Progenitor cell of endocrine pancreas (in vitro differentiated cells): ENCODE measurements around the gene ABCG5. TPM values are rescaled to one million over a fixed set of nuclear protein-coding genes. Genes with fewer than 3 reads are reported as not detected.

Source experiments
- DNase-seq: peaks from one replicate; pipeline ENCODE4 v3.0.0; 2021; ENCODE audit warnings: low spot score; ENCODE audit not compliant: unreplicated experiment
- H3K27ac Mint-ChIP-seq: 2 replicates; pipeline ENCODE4 v1.8.0; 2021; ENCODE audit warnings: mild to moderate bottlenecking, moderate library complexity, mixed read lengths
- H3K27me3 Mint-ChIP-seq: 2 replicates; pipeline ENCODE4 v1.8.0; 2021; ENCODE audit warnings: mixed read lengths
- H3K36me3 Mint-ChIP-seq: 2 replicates; pipeline ENCODE4 v1.8.0; 2022; ENCODE audit warnings: mixed read lengths; ENCODE audit not compliant: insufficient read depth
- H3K4me1 Mint-ChIP-seq: 2 replicates; pipeline ENCODE4 v1.8.0; 2021; ENCODE audit warnings: low read depth, mixed read lengths
- H3K4me3 Mint-ChIP-seq: 2 replicates; pipeline ENCODE4 v1.8.0; 2021; ENCODE audit warnings: low read depth, mild to moderate bottlenecking, moderate library complexity, mixed read lengths
- H3K9me3 Mint-ChIP-seq: 2 replicates; pipeline ENCODE4 v1.8.0; 2021; ENCODE audit warnings: low read depth, mixed read lengths
- total RNA-seq: library from RNA; stranded (reverse); gene quantifications from 2 replicates; pipeline ENCODE4 v1.2.1, GENCODE V29; 2021
- TF ChIP-seq, protein P1 (sequence below): fragments of 200-600 bp; sonication (generic); IDR thresholded peaks from one replicate; pipeline ENCODE4 v1.5.0; 2021; ENCODE audit warnings: antibody characterized with exemption, mild to moderate bottlenecking; ENCODE audit not compliant: unreplicated experiment

ABCG5 gene
- total RNA-seq, 1 donor from 2014 or later = not detected

DNA sequence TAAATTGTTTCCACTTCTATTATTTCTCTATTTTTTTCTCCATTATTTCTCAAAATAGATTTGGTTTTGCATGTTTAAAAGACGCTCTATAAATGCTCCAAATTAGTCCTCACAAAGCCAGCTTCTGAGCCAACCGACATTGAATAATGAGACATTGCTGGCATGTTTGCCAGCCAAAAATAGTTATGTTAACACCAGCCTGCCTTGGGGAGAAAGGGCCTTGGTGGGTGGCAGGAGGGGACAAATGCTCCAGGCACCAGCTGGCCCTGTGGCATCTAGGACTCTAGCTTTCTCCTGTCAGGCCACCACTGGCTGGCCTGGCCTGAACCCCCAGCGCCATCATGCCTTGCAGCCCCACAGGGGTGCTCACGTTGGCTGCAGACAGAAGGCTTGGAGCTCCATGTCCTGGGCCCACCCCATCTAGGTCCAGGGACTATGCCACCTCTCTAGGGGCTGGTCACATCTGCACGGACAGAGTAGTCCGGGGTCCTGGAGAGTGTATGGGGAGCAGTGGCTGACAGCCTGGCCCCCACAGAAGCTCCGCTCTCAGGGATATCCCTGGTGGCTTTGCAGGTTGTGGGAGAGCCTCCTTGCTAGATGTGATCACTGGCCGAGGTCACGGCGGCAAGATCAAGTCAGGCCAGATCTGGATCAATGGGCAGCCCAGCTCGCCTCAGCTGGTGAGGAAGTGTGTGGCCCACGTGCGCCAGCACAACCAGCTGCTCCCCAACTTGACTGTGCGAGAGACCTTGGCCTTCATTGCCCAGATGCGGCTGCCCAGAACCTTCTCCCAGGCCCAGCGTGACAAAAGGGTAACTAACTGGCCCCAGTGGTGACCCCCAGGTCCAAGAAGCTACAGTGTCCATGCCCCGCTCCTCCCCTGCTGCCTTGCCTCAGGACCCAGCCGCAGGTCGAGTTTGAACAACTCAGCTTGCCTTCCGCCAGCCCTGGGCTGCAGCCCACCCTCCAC, 12.7 kb upstream of the ABCG5 start:
- TF ChIP-seq, protein P1, sequence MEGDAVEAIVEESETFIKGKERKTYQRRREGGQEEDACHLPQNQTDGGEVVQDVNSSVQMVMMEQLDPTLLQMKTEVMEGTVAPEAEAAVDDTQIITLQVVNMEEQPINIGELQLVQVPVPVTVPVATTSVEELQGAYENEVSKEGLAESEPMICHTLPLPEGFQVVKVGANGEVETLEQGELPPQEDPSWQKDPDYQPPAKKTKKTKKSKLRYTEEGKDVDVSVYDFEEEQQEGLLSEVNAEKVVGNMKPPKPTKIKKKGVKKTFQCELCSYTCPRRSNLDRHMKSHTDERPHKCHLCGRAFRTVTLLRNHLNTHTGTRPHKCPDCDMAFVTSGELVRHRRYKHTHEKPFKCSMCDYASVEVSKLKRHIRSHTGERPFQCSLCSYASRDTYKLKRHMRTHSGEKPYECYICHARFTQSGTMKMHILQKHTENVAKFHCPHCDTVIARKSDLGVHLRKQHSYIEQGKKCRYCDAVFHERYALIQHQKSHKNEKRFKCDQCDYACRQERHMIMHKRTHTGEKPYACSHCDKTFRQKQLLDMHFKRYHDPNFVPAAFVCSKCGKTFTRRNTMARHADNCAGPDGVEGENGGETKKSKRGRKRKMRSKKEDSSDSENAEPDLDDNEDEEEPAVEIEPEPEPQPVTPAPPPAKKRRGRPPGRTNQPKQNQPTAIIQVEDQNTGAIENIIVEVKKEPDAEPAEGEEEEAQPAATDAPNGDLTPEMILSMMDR = no peak
- H3K27me3 Mint-ChIP-seq = peaks cover 15% of the 10 kb centered on the region
- H3K27ac Mint-ChIP-seq = no peak overlapping the region
- no peak for DNase-seq
- H3K4me3 Mint-ChIP-seq = no peak overlapping the region
- no peaks in the 10 kb centered on the region for H3K9me3 Mint-ChIP-seq
- H3K36me3 Mint-ChIP-seq = no peaks in the 10 kb centered on the region
- peaks cover 8% of the 10 kb centered on the region for H3K4me1 Mint-ChIP-seq

DNA sequence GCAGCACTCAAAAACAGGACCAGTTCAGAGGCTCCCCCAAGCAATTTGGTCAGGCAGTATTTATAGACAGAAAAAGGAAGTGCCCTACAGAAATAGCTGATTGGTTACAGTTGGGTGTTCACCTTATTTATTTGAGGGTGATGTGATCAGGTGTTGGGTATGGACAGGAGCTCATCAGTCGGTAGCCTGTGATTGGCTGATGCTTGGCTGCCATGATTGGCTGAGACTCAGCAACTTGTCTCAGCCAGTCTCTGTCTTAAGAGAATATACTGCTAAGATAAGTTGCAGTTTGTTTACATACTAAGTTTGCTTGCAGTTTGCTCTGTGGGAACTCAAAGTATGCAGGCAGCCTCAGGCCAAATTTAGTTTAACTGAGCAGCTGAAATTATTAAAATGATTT, 9.6 kb upstream of the ABCG5 start:
- TF ChIP-seq, protein P1 = no peak
- no peak for DNase-seq
- H3K4me1 Mint-ChIP-seq = peaks cover 8% of the 10 kb centered on the region
- H3K9me3 Mint-ChIP-seq = no peaks in the 10 kb centered on the region
- H3K36me3 Mint-ChIP-seq = no peaks in the 10 kb centered on the region
- peaks cover 3% of the 10 kb centered on the region for H3K27me3 Mint-ChIP-seq
- no peak overlapping the region for H3K27ac Mint-ChIP-seq
- no peak overlapping the region for H3K4me3 Mint-ChIP-seq

DNA sequence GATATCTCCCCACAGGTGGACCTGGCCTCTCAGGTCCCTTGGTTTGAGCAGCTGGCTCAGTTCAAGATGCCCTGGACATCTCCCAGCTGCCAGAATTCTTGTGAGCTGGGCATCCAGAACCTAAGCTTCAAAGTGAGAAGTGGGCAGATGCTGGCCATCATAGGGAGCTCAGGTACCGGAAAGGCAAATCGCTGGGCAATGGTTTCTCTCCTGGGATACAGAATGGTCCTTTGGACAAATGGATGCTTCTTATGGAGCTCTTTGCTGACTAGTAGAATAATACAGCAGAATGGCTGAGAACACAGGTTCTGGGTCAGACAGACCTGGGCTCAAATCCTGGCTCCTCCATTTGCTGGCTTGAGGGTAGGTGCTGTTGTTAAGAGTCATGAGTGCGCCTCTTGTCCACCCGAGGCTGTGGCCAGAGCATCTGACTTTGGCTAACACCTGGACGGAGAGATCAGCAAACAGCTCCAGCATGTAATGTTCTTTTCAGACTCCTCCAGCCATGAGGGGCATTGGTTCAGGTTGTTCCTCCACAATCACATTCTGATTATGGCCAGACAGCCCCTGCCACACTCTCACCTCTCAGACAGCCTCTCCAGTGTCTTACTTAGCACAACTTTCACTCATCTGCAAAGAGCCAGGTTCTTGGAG, 7.6 kb upstream of the ABCG5 start:
- Mint-ChIP-seq H3K4me3 (no peak overlapping the region), H3K9me3 (no peaks in the 10 kb centered on the region), H3K27me3 (peaks cover 3% of the 10 kb centered on the region), H3K27ac (no peak overlapping the region), H3K36me3 (no peaks in the 10 kb centered on the region), H3K4me1 (peaks cover 3% of the 10 kb centered on the region)
- TF ChIP-seq, protein P1 = no peak
- DNase-seq = no peak

DNA sequence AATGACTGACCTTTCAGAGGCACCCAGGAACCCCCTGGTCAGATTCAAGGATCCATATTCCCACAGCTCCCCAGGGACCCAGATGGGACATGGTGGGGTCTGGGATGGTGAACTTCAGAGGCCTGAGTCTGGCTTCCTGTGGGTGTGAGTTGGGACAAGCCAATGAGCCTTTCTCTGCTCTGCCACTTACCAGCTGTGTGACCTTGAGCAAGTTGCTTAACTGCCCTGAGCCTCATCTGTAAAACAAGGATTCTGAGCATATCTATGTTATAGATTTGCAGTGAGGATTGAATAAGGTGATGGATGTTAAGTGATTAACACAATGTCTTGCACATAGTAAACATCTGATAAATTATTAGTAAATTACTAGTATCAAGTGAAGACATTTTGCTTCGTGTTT, 6.5 kb upstream of the ABCG5 start:
- H3K4me1 Mint-ChIP-seq = peaks cover 2% of the 10 kb centered on the region
- no peak for DNase-seq
- no peaks in the 10 kb centered on the region for H3K36me3 Mint-ChIP-seq
- TF ChIP-seq, protein P1 = no peak
- no peak overlapping the region for H3K27ac Mint-ChIP-seq
- H3K4me3 Mint-ChIP-seq = no peak overlapping the region
- H3K9me3 Mint-ChIP-seq = no peaks in the 10 kb centered on the region
- peaks cover 3% of the 10 kb centered on the region for H3K27me3 Mint-ChIP-seq

DNA sequence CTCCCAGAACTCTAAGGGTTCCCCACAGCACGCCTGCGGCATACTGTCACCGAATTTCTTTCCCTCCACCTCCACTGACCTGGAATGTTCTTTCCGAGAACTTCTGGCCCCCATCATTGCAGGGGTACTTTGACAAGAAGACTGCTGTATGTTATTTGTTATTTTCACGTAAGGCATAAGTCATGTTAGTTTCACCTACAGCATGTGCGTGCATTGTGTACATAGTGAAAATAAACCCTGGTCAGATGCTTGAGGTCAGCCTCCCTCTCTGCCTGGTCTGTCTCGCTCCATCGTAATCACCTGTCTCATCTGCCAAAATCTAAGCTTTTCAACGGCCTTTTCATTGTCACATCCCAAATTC, 4.2 kb upstream of the ABCG5 start:
- TF ChIP-seq, protein P1 = no peak
- Mint-ChIP-seq H3K4me1 (no peaks in the 10 kb centered on the region), H3K36me3 (no peaks in the 10 kb centered on the region), H3K27me3 (peaks cover 8% of the 10 kb centered on the region), H3K4me3 (no peak overlapping the region), H3K9me3 (no peaks in the 10 kb centered on the region), H3K27ac (no peak overlapping the region)
- no peak for DNase-seq
